GM15510 (cell line): ENCODE data around the gene PDGFA.

Source experiments
- POLR2A ChIP-seq: IDR thresholded peaks from 3 replicates; pipeline ENCODE4 v1.6.1; 2011; ENCODE audit warnings: borderline replicate concordance; ENCODE audit not compliant: insufficient read length; ENCODE audit errors: extremely low read depth

The PDGFA gene

GRCh38 chr7:454356-455109, 65.1 kb downstream of the PDGFA start:
- TF ChIP-seq POLR2A: no peak

DNA sequence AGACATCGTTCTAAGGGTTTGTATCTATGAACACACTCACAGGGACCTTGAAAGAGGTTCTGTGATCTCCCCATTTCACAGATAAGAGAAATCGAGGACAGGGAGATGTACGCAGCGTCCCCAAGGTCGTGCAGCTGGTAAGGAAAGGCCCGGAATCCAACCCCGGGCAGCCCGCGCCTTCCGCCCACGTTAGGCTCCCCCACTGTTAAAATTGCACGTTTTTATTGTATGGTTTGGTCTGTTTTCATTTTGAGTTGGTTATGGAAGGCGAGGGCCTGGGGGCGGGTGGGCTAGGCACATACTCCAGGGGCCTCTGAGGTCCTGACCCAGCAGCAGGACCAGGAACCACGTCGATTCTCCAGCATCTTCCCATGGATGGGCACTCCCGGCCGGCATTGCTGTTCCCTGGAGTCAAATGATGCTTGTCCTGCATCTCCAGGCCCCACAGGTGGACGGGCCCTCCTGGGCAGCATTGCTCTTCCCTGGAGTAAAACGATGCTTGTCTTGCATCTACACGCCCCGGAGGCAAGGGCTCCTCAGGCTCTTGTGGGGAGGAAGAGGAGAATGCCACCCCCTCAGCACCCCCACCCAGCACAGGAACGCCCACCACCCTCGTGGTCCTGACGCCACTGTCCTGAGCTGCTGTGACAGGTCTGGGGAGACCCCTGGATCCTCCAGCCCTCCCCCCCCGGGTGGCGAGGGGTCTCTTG, 65.9 kb downstream of the PDGFA start:
- TF ChIP-seq POLR2A: no peak

DNA sequence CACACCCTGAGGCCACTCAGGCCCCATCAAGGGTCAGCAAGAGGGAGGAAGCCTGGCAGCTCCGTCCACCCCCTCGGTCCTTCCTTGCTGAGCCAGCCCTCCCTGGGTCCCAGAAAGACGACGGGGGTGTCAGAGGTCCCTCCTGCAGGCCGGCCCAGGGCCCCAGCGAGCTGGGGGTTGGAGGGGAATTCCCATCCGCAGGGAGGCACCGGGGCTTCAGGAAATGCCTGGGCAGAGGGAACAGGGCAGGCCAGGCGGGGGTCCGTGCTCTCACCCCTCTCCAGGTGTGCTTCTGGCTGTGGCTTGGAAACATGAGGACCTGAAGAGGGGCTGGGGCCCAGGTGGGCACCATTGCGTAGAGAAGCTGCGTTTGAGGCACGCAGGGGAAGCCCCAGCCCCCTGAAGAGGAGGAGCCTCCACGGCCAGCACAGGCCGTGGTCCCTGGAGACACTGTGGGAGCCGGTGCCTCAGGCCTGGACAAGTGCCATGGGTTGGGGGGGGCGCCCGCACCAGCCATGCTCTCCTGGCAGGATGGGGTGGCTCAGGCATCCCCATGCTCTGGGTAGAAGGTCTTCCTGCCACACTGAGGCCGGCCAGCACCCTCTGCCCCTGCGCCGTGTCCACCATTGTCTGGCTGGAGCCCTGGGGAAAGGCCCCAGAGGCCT, 66.7 kb downstream of the PDGFA start:
- no peak for TF ChIP-seq POLR2A

DNA sequence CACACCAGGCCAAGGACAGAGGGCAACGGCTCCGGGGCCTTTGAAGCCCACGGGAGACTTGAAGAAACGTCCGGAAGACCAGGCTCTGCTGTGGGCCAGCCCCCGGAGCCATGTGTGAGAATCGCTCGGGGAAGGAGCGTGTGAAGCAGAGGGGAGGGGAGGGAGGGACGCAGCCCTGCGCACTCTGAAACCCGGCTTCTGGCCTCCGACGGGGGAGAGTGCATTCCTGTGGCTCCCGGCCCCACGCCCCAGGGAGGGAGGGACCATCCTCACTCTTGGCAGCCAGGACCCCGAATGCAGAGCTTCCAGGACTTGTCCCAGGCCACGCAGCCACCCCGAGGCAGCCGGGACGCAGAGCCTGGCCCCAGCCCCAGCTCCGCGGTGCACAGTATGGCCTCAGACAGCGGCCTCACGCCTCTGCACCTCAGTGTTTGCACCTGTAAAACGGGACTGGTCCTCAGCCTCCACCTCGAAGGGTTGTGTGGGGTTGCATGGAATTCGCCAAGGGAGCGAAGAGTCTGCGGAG, 67.4 kb downstream of the PDGFA start:
- no peak for TF ChIP-seq POLR2A

DNA sequence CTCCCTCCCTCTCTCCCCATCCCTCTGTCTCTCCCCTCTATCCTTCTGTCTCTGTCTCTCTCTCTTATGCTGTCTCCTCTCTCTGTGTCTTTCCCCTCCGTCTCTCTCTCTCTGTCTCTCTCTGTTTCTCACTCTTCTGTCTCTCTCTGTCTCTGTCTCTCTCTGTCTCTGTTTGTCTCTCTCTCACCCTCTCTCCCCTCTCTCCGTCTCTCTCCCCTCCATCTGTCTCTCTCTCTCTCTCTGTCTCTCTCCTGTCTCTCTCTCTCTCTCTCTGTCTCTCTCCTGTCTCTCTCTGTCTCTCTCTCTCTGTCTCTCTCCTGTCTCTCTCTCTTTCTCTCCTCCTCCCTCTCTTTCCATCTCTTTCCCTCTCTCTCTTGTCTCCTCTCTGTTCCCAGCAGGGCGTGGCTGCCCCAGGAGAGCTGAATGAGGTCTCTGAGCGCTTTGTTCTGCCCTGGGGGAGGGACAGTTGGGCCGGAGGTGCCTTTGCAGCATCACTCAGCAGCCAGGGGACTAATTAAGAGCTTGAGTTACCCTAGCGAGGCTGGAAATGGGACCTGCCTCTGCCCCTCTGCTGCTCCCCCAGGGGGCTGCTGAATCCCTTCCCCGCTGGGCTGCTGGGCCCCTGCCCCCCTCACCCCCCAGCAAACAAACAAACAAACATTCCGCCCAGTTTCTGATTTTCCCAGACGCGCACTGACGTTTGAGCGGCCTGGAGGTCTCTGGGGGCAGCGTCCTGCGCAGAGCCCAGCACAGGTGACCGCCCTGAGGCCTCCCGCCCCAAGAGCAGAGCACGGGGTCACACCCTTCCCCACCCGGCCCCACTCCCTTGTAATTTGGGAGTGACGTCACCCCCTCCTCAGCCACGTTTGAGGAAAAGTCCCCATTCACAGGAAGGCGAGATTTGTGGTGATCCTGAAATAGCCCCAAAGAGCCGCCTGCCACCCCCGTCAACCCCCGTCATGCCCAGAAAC, 68.1 kb downstream of the PDGFA start:
- no peak for TF ChIP-seq POLR2A

DNA sequence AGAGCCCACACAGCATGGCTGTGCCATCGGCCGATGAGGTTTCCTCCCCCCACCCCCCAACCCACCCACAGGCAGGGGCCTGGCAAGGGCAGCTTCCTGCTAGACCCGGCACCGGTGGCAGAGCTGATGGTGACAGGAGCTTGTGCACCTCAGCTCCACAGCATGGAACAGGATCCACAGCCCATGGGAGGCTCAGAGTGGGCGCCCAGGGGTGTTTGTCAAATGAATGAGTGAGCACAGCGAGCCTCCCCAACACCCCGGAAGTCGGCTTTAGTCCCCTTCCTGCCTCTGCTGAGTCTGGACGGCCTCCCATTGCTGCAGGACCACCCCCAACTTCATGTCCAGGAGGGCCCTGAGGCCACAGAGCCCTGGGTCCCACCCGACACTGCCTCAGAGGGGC, 68.9 kb downstream of the PDGFA start:
- no peak for TF ChIP-seq POLR2A

DNA sequence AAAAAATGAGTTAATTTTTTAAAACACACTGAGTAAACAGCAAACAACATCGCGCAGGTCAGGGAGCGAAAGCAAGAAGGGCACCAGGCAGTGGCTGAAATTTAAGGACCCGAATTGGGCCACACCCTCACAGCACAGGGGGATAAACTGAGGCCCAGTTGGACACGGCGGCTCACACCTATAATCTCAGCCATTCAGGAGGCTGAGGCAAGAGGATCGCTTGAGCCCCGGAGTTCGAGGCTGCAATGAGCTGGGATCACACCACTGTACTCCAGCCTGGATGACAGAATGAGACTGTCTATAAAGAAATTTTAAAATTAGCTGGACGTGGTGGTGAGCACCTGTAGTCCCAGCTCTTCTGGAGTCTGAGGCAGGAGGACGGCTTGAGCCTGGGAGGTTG, 69.6 kb downstream of the PDGFA start:
- no peak for TF ChIP-seq POLR2A

- no peak for TF ChIP-seq POLR2A
Observed at GRCh38 chr7:449324-450019, 70.2 kb downstream of the PDGFA start.

GRCh38 chr7:447523-447922, 72.1 kb downstream of the PDGFA start:
- no peak for TF ChIP-seq POLR2A
